Amniotic stem cell (primary cell): ENCODE measurements around the gene SLC9B2.
A peak's percentile ranks its signal among the peaks of the same experiment; 100 is the strongest.

ENCODE experiments used
- DNase-seq: peaks from one replicate; lab custom pipeline; 2025; lab: John Stamatoyannopoulos, UW

SLC9B2 gene, protein sequence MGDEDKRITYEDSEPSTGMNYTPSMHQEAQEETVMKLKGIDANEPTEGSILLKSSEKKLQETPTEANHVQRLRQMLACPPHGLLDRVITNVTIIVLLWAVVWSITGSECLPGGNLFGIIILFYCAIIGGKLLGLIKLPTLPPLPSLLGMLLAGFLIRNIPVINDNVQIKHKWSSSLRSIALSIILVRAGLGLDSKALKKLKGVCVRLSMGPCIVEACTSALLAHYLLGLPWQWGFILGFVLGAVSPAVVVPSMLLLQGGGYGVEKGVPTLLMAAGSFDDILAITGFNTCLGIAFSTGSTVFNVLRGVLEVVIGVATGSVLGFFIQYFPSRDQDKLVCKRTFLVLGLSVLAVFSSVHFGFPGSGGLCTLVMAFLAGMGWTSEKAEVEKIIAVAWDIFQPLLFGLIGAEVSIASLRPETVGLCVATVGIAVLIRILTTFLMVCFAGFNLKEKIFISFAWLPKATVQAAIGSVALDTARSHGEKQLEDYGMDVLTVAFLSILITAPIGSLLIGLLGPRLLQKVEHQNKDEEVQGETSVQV

GRCh38 chr4:103076747-103077347 is at the start of gene SLC9B2:
Gene SLC9B2, minus strand, starts transcription at chr4:103076761. Its CDS starts 9,211 bp downstream, at chr4:103067550.
- no peak for DNase-seq

DNA sequence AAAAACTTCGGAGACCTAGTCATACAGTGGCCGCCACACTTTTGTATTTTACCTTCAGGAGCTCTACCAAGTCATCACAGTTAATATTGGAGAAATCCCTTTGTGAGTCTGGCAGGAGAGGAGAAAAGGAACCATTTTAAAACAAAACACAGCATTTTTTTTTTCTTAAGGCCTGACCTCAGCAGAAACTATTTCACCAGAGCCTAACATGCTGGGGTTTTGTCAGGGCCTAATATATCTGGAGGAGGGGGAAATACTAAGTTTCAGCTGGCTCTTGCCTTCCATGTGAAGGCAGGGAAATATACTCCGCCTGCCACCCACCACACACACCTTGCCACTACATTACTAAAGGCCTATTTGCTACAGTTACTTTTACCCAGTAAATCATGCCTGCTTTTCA is 49.6 kb upstream of the SLC9B2 start:
- no peak for DNase-seq

DNA sequence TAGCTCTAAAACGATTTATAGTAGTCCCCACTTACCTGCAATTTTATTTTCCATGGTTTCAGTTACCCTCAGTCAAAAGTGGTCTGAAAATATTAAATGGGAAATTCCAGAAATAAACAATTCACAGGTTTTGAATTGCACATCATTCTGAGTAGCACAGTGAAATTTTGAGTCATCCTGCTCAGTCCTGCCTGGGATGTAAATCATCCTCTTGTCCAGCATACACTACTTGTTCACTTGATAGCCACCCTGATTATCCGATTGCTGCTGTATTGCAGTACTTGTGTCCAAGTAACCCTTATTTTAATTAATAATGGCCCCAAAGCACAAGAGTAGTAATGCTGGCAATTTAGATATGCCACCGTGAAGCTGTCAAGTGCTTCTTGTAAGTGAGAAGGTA is 46.6 kb upstream of the SLC9B2 start:
- no peak for DNase-seq

- DNase-seq: no peak
Observed at GRCh38 chr4:103118166-103118565, 41.6 kb upstream of the SLC9B2 start.

DNA sequence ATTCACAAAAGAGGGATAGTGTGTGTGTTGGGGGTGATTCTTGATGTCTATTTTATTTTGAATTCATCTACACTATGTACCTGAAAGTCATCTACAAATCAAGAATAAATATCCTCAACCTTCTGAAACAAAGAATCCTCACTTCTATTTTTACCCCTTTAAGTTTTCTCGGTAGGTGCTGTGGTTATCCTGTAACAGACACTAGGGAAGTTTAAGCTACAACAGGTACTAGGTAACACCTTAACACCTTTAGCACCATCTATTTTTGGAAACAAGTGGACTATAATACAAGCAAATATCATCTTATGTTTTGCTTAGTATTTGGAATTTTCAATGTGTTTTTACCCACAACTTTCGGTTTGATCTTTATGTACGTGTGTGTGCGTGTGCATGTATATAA is 35.0 kb upstream of the SLC9B2 start:
- no peak for DNase-seq

GRCh38 chr4:103108542-103108941 is 32.0 kb upstream of the SLC9B2 start:
- DNase-seq: no peak

- DNase-seq: no peak
Observed at GRCh38 chr4:103105558-103106356, 29.2 kb upstream of the SLC9B2 start.

- no peak for DNase-seq
Observed at GRCh38 chr4:103104886-103105285, 28.3 kb upstream of the SLC9B2 start.

DNA sequence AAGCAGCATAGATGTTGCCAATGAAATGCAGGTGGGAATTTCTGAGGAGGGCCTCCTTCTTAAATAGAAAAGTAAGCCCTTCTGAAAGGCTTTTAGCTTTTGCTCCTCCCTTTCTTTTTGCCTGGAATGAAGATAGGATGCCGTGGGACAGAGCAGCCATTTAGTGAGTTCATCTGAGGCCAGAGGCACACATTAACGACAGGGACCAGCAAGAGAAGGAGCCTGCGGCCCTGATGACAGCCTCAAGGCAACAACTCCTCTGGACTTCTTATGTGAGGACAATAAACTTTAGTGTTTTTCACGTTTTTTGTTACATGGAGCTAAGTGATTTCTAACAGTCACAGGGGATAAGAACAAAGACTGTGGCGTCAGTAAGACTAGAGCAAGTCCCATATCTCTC is 24.1 kb upstream of the SLC9B2 start:
- no peak for DNase-seq

GRCh38 chr4:103099691-103100392 is 23.3 kb upstream of the SLC9B2 start, which contains the start of gene BDH2:
Gene BDH2, minus strand, starts transcription at chr4:103099834. Its CDS starts 3,580 bp downstream, at chr4:103096254.
- DNase-seq: peak; percentile 91

- DNase-seq: no peak
Observed at GRCh38 chr4:103098756-103099440, 22.3 kb upstream of the SLC9B2 start.

DNA sequence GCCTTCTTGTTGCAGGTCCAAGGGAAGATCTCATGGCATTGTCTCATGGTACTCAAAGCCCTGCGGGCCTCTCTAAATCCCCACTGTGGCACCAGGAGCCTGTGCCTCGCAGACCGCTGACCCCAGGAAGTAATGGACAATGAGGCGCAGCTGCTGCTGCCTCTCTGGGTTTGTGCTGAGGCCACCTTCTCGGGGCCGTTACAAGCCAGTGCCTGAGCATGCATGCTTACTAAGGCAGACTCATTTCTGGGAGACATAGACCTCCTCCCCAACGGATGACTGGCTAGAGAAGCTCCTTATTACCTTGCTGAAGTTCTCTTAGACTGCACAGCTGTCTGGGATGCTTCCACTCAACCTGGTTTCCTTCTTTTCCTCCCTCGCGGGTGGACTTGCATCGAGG is 21.8 kb upstream of the SLC9B2 start:
- no peak for DNase-seq

DNA sequence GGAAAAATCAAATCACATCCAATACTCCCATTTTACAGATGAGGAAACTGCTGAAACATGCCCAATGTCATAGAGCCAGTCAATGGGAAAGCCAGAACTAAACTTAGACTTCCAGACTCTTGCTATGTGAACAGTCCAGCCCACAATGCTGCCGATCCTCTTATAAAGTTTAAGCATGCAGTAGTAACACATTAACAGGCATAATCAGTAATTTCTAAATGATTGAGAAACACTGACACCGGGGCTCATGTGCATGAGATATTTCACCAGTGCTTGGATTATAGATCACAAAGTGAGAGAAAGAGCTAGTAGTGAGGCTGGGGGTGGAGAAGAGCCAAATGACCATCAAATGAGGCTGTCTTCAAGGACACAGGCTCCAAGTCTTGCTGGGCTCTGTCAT is 20.6 kb upstream of the SLC9B2 start:
- DNase-seq: no peak

DNA sequence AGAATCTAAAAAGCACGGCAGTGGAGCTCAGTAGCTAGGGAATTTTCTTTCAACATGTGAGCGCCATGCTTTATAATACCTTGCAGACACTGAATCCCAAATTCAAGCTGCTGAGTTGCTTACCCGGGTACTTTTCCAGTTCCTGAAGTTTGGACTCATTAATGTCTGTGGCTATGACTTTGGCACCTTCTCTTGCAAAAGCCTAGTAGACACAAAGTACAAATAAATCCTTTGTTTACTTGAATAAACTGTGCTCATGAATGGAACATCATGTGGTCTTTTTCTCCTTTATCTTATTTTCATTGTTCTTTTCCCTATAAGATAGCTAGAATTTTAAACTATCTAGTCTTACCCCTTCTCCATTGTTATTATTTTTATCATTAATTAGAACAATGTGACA is 18.5 kb upstream of the SLC9B2 start:
- no peak for DNase-seq

DNA sequence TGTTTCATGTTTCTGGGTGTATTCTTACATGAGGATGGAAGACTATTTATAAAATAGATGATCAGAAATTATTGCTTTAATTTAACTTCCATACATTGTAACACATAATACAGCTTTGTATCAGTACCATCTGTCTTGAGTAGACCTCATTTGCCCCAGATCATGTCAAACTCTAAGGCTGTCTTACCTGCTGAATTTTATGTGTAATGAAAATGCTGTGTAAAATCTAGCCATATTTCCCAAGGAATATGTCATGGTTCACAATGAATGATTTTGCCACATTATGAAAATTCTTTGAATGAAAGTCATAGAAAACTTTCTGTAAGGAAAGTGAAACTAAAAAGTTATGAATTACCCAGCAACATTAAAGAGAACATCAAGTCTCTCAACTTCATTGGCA is 15.7 kb upstream of the SLC9B2 start:
- no peak for DNase-seq

- DNase-seq: peak; percentile 17
Observed at GRCh38 chr4:103091601-103092223, 15.2 kb upstream of the SLC9B2 start.

DNA sequence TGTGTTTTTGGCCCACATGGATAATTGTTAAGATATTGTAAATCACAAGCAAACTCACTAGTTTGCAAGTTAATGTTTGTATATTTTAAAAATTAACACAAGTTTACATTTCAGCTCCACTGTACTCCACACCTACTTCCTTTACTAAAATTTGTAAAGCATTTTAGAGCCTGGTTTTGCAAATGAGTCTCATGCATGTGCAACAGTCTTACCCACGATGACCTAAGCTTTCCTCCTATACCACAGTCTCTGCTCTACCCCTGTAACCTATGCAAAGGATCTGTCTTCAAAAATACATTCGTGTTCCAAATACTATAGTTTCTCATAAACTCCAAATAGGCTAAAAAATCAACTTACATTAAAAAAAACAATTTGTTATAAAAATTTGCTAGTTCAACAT is 12.9 kb upstream of the SLC9B2 start:
- no peak for DNase-seq

DNA sequence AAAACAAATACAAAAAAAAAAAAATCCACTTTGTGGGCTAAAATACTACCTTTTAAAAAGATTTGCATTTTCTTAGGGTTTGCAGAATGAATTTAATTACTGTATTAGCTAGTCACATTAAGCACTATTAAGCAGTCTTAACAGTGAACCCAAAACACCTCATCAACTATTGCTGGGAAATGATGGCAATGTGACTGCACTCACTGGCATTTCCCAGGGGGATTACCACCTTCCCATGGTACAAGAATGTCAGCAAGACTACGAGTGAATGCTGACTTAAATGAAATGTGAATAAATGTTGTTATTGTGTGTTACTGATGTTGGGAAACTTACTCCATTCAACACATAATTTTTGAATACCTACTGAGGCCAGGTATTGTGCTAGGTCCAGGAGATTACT is 10.0 kb upstream of the SLC9B2 start:
- no peak for DNase-seq

DNA sequence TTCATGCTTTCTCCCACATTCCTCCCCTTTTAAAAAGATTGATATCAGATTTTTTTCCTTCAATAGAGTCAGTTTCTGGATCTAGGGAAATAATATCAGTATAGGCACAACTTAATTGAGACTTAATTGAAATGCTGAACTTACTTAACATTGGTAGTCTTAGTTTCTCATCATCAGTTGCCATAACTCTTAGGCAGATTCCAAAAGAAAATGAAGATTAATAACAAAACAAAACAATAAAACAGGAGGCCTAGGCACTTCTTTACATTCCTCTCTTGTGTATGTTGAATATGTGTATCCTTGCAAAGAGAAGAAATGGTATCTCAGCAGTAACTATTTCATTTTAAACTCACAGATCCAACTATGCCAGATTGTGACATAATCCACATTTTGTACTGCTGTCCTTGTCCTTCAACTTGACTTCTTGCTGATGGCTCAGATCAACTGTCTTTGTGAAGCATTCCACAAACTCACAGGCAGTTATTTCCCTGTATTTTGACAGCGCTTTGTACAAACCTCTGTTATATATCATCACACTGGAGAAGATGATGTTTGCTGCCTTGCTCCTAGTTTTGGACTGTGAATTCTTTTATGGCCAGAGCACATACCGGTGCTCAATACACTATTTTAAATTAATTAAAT is 9.1 kb upstream of the SLC9B2 start:
- no peak for DNase-seq

- DNase-seq: no peak
Observed at GRCh38 chr4:103079621-103080020, 3.1 kb upstream of the SLC9B2 start.
